HG03135 (cell line): ENCODE data around the gene SLC6A15.

ENCODE experiments used
- ATAC-seq: cut with Tn5 transposase; IDR thresholded peaks from one replicate; pipeline ENCODE4 v1.9.1; 2021; ENCODE audit warnings: mild to moderate bottlenecking, moderate library complexity; ENCODE audit not compliant: unreplicated experiment

The SLC6A15 gene

GRCh38 chr12:84912198-84913128, at the start of gene SLC6A15:
Gene SLC6A15 (minus strand): TSS chr12:84912799. CDS start chr12:84892120, 20,679 bp downstream.
- ATAC-seq = no peak

- ATAC-seq = no peak
Observed at GRCh38 chr12:84960918-84961317, 48.3 kb upstream of the SLC6A15 start.

- ATAC-seq = no peak
Observed at GRCh38 chr12:84955298-84955697, 42.7 kb upstream of the SLC6A15 start.

- ATAC-seq = no peak
Observed at GRCh38 chr12:84954415-84954814, 41.8 kb upstream of the SLC6A15 start.

GRCh38 chr12:84950971-84951546, 38.5 kb upstream of the SLC6A15 start:
- no peak for ATAC-seq

GRCh38 chr12:84946753-84947152, 34.2 kb upstream of the SLC6A15 start:
- no peak for ATAC-seq

GRCh38 chr12:84937415-84937814, 24.8 kb upstream of the SLC6A15 start:
- ATAC-seq = no peak

GRCh38 chr12:84929501-84929900, 16.9 kb upstream of the SLC6A15 start:
- no peak for ATAC-seq

- no peak for ATAC-seq
Observed at GRCh38 chr12:84924981-84925380, 12.4 kb upstream of the SLC6A15 start.

GRCh38 chr12:84922693-84923092, 10.1 kb upstream of the SLC6A15 start:
- no peak for ATAC-seq

- no peak for ATAC-seq
Observed at GRCh38 chr12:84920331-84920730, 7.7 kb upstream of the SLC6A15 start.

- ATAC-seq = no peak
Observed at GRCh38 chr12:84919271-84919670, 6.7 kb upstream of the SLC6A15 start.

GRCh38 chr12:84913129-84913515, 523 bp upstream of the SLC6A15 start:
- no peak for ATAC-seq

- ATAC-seq = no peak
Observed at GRCh38 chr12:84911271-84912197, 1.1 kb downstream of the SLC6A15 start.

GRCh38 chr12:84910549-84911241, 1.9 kb downstream of the SLC6A15 start:
- ATAC-seq = no peak

- ATAC-seq = no peak
Observed at GRCh38 chr12:84904051-84904450, 8.5 kb downstream of the SLC6A15 start.

GRCh38 chr12:84891106-84891838, 21.3 kb downstream of the SLC6A15 start:
- no peak for ATAC-seq

- no peak for ATAC-seq
Observed at GRCh38 chr12:84889818-84890217, 22.8 kb downstream of the SLC6A15 start.

GRCh38 chr12:84888861-84889260, 23.7 kb downstream of the SLC6A15 start:
- no peak for ATAC-seq

GRCh38 chr12:84877340-84877739, 35.3 kb downstream of the SLC6A15 start:
- ATAC-seq = no peak
